Activated CD8-positive, alpha-beta memory T cell treated with anti-CD3 and anti-CD28 coated beads for 4 hours (primary cell): ENCODE data around the gene ACAT1.
"Not testable (repeated sequence)": the region's sequence is repeated elsewhere in the genome, so short reads cannot be mapped to it uniquely, and the experiment has no call there.

Experiments
- DNase-seq, 2 donors: peaks; one replicate each; pipeline ENCODE4 v3.0.0-alpha.2; 2020; ENCODE audit warnings: low read depth in 2 of 2

The ACAT1 gene

DNA sequence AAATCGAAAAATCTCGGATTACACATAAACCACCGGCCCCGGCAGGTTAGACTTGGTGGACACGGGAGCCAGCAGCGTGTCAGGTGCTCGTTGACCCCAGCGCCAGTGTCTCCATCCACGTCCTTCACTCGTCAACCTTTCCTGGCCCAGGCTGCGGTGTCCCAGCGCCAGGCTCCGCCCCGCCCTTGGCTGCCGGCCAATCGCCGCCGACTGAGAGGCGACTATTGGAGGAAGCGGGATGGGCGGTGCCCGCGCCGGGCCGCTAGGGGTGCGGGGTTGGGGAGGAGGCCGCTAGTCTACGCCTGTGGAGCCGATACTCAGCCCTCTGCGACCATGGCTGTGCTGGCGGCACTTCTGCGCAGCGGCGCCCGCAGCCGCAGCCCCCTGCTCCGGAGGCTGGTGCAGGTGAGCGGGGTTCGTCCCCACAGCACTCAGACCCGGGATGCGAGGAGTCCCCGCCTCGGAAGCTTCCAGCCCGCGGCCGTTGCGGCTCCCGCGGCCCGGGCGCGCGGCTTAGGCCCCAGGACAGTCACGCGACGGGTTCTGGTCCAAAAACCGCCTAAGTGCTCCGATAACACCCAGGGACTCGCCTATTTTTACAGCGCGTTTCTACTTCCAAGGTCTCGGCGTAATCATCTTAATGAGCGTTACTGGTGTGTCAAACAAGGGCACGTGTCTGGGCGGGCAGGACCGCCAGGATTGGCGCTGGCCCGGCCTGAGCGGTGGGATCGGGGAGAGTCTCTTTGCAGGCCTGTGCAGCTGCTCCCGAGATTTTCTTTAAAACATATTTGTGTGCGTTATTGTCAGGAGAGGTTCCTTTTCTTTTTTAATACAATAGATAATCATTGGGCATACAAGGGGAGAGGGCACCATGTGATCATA, at the start of gene ACAT1:
TSS of gene ACAT1 (plus strand) at position 294 of the 882 bp plus-strand sequence. CDS start at position 334, 40 bp downstream.
- DNase-seq, result peak; percentile 85 to 87

DNA sequence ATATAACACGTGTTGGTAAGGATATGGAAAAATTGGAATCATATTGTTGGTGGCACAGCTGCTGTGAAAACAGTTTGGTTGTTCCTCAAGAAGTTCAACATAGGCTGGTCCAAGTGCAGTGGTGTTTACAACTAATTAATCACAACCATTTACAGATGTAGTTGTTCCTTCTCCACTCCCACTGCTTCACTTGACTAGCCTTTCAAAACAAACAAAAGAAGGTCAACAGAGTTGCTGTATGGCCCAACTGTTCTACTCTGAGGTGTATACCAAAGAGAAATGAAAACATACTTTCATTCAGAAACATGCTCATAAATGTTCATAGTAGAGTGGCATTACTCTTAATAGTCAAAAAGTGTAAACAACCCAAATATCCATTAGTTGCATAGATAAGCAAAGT, 36.6 kb upstream of the ACAT1 start:
- no peak for DNase-seq

DNA sequence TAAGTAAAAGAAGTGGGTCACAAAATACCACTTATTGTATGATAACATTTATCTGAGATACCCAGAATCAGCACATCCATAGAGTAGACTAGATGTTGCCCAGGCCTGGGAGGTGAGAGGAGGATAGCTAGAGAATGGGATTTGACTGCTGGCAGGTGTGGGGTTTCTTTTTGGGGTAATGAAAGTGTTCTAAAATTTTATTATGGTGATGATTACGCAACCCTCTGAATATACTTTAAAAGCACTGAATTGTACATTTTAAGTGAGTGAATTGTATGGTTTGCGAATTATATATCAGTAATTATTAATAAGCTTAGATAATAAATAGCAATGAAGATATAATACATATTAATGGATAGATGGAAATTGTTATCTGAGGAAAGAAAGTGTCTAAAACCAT, 35.7 kb upstream of the ACAT1 start:
- DNase-seq, result no peak

- no peak for DNase-seq
Observed at GRCh38 chr11:108092134-108092533, 29.2 kb upstream of the ACAT1 start.

- DNase-seq, result no peak
Observed at GRCh38 chr11:108093128-108093904, 28.1 kb upstream of the ACAT1 start.

GRCh38 chr11:108097179-108097578, 24.2 kb upstream of the ACAT1 start:
- no peak for DNase-seq

GRCh38 chr11:108101090-108101775, 20.1 kb upstream of the ACAT1 start:
- DNase-seq, result no peak

GRCh38 chr11:108111126-108111525, 10.2 kb upstream of the ACAT1 start:
- DNase-seq, result no peak

DNA sequence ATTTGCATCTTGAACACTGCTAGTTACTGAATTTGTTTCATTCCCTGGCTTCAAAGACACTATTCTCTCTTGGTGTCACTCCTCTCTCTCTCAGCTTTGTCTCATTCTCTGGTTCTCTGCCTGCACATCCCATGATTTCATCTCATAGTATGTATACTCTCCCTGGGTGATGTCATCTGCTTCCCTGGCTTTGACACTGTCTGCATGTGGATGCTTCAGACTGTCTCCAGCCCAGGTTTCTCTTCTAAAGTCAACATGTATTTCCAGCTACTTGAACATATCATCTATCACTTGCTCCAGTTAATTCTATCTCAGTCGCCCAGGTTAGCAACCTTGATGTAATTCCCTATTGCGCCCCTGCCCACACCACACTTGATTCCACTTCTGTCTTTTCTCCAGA, 9.3 kb upstream of the ACAT1 start:
- DNase-seq, result no peak

GRCh38 chr11:108115500-108116140, 5.7 kb upstream of the ACAT1 start:
- DNase-seq, result no peak

DNA sequence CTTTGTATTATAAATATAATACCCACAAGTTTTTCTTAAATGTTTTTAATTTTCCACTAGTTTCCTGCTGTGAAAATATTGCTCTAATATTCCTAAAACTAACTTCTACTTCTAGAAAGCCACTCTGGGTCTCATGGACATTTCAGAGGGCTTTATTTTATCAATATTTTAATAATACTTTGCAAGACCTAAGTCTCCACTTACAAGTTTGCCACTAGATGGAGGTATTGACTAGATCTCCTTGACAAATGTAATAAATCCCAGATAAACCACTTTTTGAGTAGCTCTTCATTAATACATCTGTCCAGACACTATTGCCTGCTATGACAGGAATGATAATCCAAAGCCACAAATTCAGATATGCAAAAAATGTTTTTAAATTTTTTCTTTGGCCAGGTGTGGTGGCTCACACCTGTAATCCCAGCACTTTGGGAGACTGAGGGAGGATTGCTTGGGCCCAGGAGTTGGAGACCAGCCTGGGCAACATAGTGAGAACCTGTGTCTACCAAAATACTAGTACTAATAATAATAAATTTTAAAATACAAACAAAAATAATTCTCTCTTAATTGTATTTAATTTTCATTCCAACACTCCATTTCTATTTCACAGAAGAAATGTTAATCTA, 3.5 kb upstream of the ACAT1 start:
- no peak for DNase-seq

DNA sequence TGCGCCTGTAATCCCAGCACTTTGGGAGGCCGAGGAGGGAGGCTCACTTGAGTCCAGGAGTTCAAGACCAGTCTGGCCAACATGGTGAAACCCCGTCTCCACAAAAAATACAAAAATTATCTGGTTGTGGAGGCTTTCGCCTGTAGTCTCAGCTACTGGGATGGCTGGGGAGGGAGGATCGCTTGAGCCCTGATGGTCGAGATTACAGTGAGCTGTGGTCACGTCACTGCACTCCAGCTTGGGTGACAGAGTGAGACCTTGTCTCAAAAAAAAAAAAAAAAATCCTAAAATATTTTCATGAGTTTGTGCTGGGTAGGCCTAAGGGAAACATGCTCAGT, 462 bp upstream of the ACAT1 start:
- not testable (repeated sequence) for DNase-seq

DNA sequence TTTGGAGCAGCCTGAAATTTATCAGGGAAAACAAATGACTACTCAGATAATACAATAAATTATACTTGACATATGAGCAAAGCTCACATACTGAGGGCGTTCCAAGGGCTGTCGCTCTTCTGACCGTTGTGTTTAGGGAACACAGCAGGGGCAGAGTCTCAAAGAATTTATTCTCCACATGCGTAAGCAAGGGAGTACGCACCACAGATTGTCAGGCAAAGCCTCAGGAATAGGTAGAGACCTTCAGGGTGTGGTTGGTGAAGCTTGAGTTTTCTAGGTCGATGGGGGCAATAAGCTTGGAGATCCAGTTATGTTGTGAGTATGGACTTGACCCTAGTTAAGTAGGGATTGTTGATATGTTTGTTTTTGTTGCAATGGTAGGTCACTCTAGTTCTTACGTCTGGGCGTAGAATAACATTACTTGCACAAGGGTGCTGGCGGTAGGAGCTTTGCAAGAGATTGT, 830 bp downstream of the ACAT1 start:
- no peak for DNase-seq

GRCh38 chr11:108125096-108125495, 3.7 kb downstream of the ACAT1 start:
- no peak for DNase-seq

GRCh38 chr11:108128772-108129171, 7.4 kb downstream of the ACAT1 start:
- no peak for DNase-seq

DNA sequence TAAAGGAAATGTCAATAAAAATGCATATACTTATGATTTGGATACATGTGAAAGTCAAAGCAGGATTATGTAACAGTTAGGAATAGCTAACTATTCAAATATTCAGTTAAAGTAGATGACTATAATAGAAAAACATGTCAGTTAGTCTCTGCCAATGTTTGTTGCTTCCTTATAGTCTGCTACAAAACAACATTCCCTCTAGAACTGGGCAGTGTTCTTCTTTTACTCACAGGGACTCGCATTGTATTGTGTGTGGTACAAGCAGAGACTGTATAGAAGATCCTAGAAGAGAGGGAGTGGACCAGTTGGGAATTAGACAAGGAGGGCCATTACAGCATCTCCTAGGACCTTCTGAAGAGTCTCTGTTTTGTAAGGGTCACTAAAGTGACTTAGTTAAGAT, 10.6 kb downstream of the ACAT1 start:
- no peak for DNase-seq

GRCh38 chr11:108132993-108133538, 11.7 kb downstream of the ACAT1 start:
- DNase-seq, result not testable (repeated sequence)

- no peak for DNase-seq
Observed at GRCh38 chr11:108135845-108136544, 14.6 kb downstream of the ACAT1 start.

DNA sequence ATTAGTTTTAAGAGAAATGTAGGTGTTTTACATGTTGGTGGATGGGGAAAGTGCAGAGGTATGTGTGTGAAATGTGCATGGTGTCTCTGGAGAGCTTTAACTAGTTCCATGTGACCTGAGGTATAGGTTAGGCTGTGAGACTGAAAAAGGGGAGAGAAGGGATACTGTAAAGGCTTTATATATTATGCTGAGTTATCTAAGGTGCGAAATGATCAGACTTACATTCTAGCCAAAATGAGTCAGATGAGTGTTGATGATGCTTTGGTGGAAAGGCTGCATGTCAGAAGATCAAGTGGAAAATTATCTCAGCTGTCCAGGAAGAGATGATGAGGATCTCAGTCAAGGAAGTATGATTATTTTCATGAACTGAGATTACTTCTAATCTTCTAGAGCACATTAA, 15.8 kb downstream of the ACAT1 start:
- DNase-seq, result no peak

- no peak for DNase-seq
Observed at GRCh38 chr11:108142304-108142703, 20.9 kb downstream of the ACAT1 start.
